ENCODE results near the gene ENTPD8.
"Not testable (repeated sequence)": the region's sequence is repeated elsewhere in the genome, so short reads cannot be mapped to it uniquely, and the experiment has no call there.

ENTPD8 gene

DNA sequence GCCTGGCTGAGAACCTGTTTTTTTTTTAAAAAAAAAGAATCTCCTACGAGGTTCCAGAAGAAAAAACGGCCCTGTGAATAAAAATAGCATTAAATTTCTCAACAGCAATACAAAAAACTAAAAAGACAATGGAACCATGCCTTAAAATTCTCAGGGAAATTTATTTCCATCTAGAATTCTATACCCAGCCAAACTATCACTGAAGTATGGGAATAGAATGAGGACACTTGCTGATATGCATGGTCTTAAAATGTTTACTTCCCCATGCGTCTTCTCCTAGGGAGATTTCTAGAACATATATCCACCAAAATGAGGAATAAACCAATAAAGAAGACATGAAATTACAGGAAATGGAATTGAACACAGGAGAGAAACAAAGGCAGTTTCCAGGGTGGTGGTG is 34.5 kb upstream of the ENTPD8 start:
- DNase-seq (ENCODE audit: low read depth in 2 of 2), result no peak

GRCh38 chr9:137474271-137474670 is 33.1 kb upstream of the ENTPD8 start:
- no peak for DNase-seq (ENCODE audit: low read depth in 2 of 2)

- DNase-seq (ENCODE audit: low read depth in 2 of 2), result no peak
Observed at GRCh38 chr9:137470785-137471184, 29.6 kb upstream of the ENTPD8 start.

GRCh38 chr9:137467896-137468295 is 26.7 kb upstream of the ENTPD8 start:
- no peak for DNase-seq (ENCODE audit: low read depth in 2 of 2)

- no peak for DNase-seq (ENCODE audit: low read depth in 2 of 2)
Observed at GRCh38 chr9:137467161-137467581, 26.0 kb upstream of the ENTPD8 start.

DNA sequence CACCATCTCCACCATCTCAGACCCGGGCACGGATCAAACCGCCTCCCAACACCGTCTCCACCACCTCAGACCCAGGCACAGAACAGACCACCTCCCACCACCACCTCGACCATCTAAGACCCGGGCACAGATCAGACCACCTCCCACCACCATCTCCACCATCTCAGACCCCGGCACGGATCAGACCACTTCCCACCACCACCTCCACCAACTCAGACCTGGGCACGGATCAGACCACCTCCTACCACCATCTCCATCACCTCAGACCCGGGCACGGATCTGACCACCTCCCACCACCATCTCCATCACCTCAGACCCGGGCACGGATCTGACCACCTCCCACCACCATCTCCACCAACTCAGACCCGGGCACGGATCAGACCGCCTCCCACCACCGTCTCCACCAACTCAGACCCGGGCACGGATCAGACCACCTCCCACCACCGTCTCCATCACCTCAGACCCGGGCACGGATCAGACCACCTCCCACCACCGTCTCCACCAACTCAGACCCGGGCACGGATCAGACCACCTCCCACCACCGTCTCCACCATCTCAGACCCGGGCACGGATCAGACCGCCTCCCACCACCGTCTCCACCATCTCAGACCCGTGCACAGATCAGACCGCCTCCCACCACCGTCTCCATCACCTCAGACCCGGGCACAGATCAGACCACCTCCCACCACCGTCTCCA is 25.4 kb upstream of the ENTPD8 start:
- DNase-seq (ENCODE audit: low read depth in 2 of 2), result not testable (repeated sequence)

GRCh38 chr9:137465720-137466388 is 24.7 kb upstream of the ENTPD8 start:
- DNase-seq (ENCODE audit: low read depth in 2 of 2), result no peak

GRCh38 chr9:137465000-137465719 is 24.0 kb upstream of the ENTPD8 start:
- DNase-seq (ENCODE audit: low read depth in 2 of 2), result no peak

GRCh38 chr9:137464291-137464999 is 23.3 kb upstream of the ENTPD8 start:
- DNase-seq (ENCODE audit: low read depth in 2 of 2), result no peak

DNA sequence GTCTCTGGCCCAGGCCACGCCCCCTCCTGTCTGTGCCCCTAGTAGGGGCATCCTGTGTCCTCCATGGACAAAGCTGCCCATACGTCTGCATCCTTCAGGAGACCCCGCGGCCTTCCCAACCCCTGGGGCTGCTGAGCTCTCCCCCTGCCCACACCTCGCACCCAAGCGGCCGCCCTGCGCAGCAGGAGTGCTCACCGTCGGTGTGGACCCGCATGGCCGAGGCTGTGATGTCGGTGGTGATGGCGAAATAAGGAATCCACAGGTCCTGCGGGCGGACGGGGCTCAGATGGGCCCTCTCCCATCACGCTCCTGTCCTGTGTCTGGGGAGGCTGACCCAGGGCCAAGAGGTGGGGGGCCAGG is 22.8 kb upstream of the ENTPD8 start:
- DNase-seq (ENCODE audit: low read depth in 2 of 2), result no peak

- no peak for DNase-seq (ENCODE audit: low read depth in 2 of 2)
Observed at GRCh38 chr9:137462986-137463930, 22.1 kb upstream of the ENTPD8 start.

- DNase-seq (ENCODE audit: low read depth in 2 of 2), result no peak
Observed at GRCh38 chr9:137462396-137462985, 21.3 kb upstream of the ENTPD8 start.

GRCh38 chr9:137461663-137462395 is 20.7 kb upstream of the ENTPD8 start:
- DNase-seq (ENCODE audit: low read depth in 2 of 2), result peak; percentile 88 to 89

GRCh38 chr9:137461316-137461662 is 20.1 kb upstream of the ENTPD8 start:
- no peak for DNase-seq (ENCODE audit: low read depth in 2 of 2)

DNA sequence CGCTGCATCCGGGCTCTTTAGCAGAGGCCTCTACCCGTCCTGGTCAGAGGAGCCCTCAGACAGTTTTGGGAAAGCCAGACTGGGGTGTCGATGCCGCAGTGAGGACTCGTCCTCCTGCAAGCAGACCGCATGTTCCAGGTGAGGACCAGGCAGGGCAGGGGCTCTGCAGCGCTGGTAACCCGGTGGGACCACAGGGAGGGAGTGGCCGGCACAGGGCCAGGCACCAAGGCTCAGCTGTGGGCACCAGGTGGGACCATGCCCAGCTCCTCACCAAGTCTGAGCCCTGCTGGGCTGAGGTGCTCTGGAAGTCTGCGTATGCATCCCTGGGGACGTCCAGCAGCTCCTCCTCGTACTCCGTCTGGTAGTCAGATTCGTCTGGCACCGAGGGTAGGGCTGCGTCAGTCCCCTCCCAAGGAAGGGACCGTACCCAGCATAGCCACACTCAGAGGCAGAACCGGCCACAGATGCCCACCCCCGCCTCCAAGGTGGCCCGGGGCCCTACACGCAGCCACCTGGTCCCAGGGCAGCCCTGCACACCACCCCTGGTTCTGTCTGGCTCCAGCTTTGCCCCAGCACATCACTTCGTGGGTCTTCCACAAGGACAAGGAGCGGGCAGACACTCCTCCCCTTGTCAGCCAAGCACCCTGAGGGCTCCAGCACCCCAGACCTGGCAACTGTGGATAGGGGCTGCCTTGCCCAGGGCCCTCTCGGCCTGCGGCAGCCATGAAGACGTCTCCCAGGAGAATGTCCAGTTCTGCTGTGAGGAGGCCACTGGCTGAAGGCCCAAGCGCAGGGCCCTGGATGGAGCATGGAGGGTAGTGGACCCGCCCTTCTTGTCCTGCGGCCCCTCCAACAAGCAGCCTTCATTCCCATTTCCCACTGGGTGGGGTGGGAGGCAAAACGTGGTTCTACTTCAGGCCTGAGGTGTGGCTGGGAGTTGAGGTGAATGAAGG is 19.5 kb upstream of the ENTPD8 start:
- DNase-seq (ENCODE audit: low read depth in 2 of 2), result no peak

DNA sequence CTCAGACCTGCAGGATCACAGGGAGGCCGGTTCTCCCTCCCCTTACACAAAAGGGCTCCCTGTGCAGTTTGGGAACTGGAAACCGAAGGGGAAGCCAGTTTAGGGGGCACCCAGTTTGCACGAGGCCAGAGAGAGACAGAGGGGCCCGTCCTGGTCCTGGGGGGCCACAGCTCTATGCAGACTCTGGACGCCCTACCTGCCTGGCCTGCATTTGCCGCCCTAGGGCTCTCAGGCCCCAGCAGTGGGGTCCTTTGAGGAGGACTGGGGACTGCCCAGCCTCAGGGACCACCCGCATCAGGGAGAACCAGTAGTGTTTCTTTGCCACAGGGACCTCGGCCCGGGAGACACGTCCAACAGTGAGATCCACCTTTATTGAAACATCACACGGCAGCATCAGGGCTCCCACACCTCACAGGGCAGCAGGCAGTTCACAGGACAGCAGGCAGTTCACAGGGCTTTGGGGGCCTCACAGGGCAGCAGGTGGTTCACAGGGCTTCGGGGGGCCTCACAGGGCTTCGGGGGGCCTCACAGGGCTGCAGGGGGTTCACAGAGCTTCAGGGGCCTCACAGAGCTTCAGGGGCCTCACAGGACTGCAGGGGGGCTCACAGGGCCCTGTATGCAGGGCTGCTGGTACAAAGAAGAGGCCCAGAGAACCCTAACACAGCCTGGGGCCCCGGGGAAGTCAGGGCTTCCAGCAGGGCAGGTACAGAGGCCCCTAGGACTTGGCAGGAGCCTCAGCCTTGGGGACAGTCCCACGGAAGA is 18.6 kb upstream of the ENTPD8 start:
- DNase-seq (ENCODE audit: low read depth in 2 of 2), result no peak

- peak; percentile 87 to 89 for DNase-seq (ENCODE audit: low read depth in 2 of 2)
Observed at GRCh38 chr9:137459152-137459600, 18.0 kb upstream of the ENTPD8 start, which contains the start of gene NSMF. Gene NSMF (minus strand): TSS chr9:137459334. CDS start chr9:137459102, 232 bp downstream.

Measured in stimulated activated CD8-positive, alpha-beta memory T cell treated with anti-CD3 and anti-CD28 coated beads, Interleukin-15, amount 100 ng/mL, for 48 hours (primary cell).